Activated CD8-positive, alpha-beta memory T cell treated with anti-CD3 and anti-CD28 coated beads, Interleukin-2, amount 50 U/mL, for 24 hours (primary cell): Measurements from ENCODE around the gene PPARD.
"Not testable (repeated sequence)": the region's sequence is repeated elsewhere in the genome, so short reads cannot be mapped to it uniquely, and the experiment has no call there.

Source experiments
- DNase-seq: peaks from one replicate; pipeline ENCODE4 v3.0.0-alpha.2; 2020; ENCODE audit errors: extremely low read depth

PPARD gene

GRCh38 chr6:35406711-35407485 lies 64.5 kb downstream of the PPARD start:
- no peak for DNase-seq

GRCh38 chr6:35409245-35409644 lies 66.9 kb downstream of the PPARD start:
- no peak for DNase-seq

- no peak for DNase-seq
Observed at GRCh38 chr6:35410131-35410530, 67.8 kb downstream of the PPARD start.

GRCh38 chr6:35411066-35411465 lies 68.7 kb downstream of the PPARD start:
- DNase-seq, result no peak

- no peak for DNase-seq
Observed at GRCh38 chr6:35412102-35412501, 69.7 kb downstream of the PPARD start.

- no peak for DNase-seq
Observed at GRCh38 chr6:35413911-35414310, 71.6 kb downstream of the PPARD start.

GRCh38 chr6:35415065-35415891 lies 72.9 kb downstream of the PPARD start:
- DNase-seq, result no peak

GRCh38 chr6:35417979-35418661 lies 75.8 kb downstream of the PPARD start:
- no peak for DNase-seq

GRCh38 chr6:35419417-35419816 lies 77.1 kb downstream of the PPARD start:
- DNase-seq, result no peak

- no peak for DNase-seq
Observed at GRCh38 chr6:35419961-35420360, 77.6 kb downstream of the PPARD start.

GRCh38 chr6:35425284-35425683 lies 82.9 kb downstream of the PPARD start:
- no peak for DNase-seq

GRCh38 chr6:35426074-35426473 lies 83.7 kb downstream of the PPARD start:
- no peak for DNase-seq

GRCh38 chr6:35427435-35427834 lies 85.1 kb downstream of the PPARD start:
- no peak for DNase-seq

GRCh38 chr6:35427851-35428321 lies 85.5 kb downstream of the PPARD start:
- no peak for DNase-seq

GRCh38 chr6:35428421-35429149 lies 86.2 kb downstream of the PPARD start:
- no peak for DNase-seq

GRCh38 chr6:35429463-35429862 lies 87.1 kb downstream of the PPARD start:
- no peak for DNase-seq

GRCh38 chr6:35432291-35432690 lies 89.9 kb downstream of the PPARD start:
- no peak for DNase-seq

GRCh38 chr6:35432702-35433101 lies 90.3 kb downstream of the PPARD start:
- not testable (repeated sequence) for DNase-seq

- DNase-seq, result no peak
Observed at GRCh38 chr6:35435074-35435837, 92.9 kb downstream of the PPARD start.

GRCh38 chr6:35436071-35436857 lies 93.9 kb downstream of the PPARD start:
- DNase-seq, result no peak
